Measurements from ENCODE around the gene ASRGL1.
"Not testable (repeated sequence)": the region's sequence is repeated elsewhere in the genome, so short reads cannot be mapped to it uniquely, and the experiment has no call there.

Gene ASRGL1

DNA sequence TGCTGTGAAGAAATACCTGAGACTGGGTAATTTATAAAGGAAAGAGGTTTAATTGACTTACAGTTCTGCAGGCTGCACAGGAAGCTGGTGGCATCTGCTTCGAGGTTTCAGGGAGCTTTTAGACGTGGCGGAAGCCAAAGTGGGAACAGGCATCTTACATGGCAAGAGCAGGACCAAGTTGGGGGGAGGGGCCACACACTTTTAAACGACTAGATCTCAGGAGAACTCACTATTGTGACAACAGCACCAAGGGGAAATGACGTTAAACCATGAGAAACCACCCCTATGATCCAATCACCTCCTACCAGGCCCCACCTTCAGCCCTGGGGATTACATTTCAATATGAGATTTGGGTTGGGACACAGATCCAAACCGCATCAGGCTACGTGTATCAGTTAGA is 27.3 kb upstream of the ASRGL1 start:
- TF ChIP-seq, protein P1, sequence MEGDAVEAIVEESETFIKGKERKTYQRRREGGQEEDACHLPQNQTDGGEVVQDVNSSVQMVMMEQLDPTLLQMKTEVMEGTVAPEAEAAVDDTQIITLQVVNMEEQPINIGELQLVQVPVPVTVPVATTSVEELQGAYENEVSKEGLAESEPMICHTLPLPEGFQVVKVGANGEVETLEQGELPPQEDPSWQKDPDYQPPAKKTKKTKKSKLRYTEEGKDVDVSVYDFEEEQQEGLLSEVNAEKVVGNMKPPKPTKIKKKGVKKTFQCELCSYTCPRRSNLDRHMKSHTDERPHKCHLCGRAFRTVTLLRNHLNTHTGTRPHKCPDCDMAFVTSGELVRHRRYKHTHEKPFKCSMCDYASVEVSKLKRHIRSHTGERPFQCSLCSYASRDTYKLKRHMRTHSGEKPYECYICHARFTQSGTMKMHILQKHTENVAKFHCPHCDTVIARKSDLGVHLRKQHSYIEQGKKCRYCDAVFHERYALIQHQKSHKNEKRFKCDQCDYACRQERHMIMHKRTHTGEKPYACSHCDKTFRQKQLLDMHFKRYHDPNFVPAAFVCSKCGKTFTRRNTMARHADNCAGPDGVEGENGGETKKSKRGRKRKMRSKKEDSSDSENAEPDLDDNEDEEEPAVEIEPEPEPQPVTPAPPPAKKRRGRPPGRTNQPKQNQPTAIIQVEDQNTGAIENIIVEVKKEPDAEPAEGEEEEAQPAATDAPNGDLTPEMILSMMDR (IDR thresholded peaks at IDR 0.05): no peak
- H3K4me1 ChIP-seq (ENCODE audit: control insufficient read depth in 1 of 2, insufficient read depth in 1 of 2, low read depth in 1 of 2, low read length in 1 of 2): peaks cover 6 to 10% of the 10 kb centered on the region in 2 experiments
- no peak overlapping the region for H3K27ac ChIP-seq
- no peaks in the 10 kb centered on the region for H3K9me3 ChIP-seq
- no peaks in the 10 kb centered on the region for H3K36me3 ChIP-seq
- no peak overlapping the region for H3K4me3 ChIP-seq (ENCODE audit: low read depth in 1 of 2, low read length in 1 of 2)
- peaks cover 57% of the 10 kb centered on the region for H3K27me3 ChIP-seq

DNA sequence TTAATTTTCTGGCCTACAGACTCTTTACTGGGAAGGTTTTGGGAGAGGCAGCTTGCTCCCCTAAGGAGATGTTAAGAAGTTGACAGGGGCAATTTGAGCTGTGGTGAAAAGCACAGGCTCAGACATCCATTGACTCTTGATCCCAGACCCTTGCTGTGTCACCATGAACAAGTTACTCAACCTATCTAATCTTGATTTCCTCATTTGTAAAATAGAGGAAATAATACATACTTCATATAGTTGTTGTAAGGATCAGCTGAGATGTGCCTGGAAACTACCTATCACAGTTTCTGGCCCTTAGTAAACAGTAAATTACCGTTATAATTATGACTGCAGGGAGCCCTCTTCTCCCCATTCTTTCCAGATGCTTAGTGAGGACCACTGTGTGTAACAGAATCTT is 21.8 kb upstream of the ASRGL1 start:
- Histone ChIP-seq H3K4me1 (ENCODE audit: control insufficient read depth in 1 of 2, insufficient read depth in 1 of 2, low read depth in 1 of 2, low read length in 1 of 2) (peaks cover 6 to 7% of the 10 kb centered on the region in 2 experiments), H3K27me3 (peaks cover 14% of the 10 kb centered on the region), H3K9me3 (no peaks in the 10 kb centered on the region), H3K4me3 (ENCODE audit: low read depth in 1 of 2, low read length in 1 of 2) (no peak overlapping the region), H3K36me3 (no peaks in the 10 kb centered on the region), H3K27ac (no peak overlapping the region)
- TF ChIP-seq, protein P1 (IDR thresholded peaks at IDR 0.05): no peak

DNA sequence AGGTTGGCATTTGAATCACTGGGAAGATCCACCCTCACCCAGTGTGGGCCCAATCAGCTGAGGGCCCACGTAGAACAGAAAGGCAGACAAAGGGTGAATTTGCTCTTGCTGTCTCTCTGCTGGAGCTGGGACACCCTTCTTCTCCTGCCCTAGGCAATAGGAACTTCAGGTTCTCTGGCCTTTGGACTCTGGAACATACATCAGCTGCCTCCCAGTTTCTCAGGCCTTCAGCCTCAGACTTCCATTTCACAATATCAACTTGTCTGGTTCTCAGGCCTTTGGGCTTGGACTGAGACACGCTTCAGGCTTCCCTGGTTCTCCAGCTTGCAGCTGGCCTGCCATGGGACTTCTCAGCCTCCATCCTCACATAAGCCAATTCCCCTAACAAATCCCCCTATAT is 14.7 kb upstream of the ASRGL1 start:
- Histone ChIP-seq H3K9me3 (no peaks in the 10 kb centered on the region), H3K27me3 (no peaks in the 10 kb centered on the region), H3K36me3 (no peaks in the 10 kb centered on the region), H3K4me1 (ENCODE audit: control insufficient read depth in 1 of 2, insufficient read depth in 1 of 2, low read depth in 1 of 2, low read length in 1 of 2) (peaks cover 11 to 12% of the 10 kb centered on the region in 2 experiments), H3K27ac (no peak overlapping the region), H3K4me3 (ENCODE audit: low read depth in 1 of 2, low read length in 1 of 2) (no peak overlapping the region)
- TF ChIP-seq, protein P1 (IDR thresholded peaks at IDR 0.05): no peak

DNA sequence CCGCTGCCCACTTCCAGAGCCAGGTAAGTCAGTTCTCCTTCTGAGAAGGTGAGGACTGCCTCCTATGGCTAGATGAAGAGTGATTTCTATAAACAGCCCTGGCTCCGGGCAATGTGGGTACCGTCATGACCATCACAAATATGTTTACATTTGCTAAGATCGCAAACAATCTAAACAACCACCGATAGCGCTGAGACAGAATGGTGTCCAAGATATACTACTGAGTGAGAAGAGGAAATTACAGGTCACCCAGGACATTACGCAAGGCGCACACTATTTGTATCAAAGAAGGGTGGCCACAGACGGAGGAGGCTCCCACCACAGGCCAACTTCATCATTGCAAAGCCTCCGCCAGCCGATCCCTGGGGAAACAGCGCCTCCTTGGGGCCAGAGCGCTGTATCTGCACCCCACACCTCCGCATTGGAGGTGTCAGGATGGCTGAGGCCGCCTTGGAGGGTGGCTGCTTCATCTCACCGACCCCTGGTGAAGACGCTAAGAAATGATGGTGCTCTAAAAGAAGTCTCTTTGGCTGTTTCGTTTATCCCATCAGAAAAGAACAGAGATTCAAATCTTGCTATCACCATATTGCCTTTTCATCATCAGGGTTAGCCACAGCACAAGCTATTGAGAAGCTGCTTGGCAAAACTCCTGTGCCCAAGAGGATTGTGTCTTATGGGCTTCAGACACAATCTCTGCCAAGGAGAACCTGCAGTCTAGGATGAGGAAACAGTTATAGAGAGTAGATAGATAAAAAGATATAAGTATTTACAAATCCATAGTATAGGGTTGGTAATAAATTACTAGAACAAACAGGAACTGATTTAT is 12.3 kb upstream of the ASRGL1 start:
- Histone ChIP-seq H3K9me3 (no peaks in the 10 kb centered on the region), H3K27ac (peak overlapping the region; percentile 46), H3K4me3 (ENCODE audit: low read depth in 1 of 2, low read length in 1 of 2) (no peak overlapping the region), H3K4me1 (ENCODE audit: control insufficient read depth in 1 of 2, insufficient read depth in 1 of 2, low read depth in 1 of 2, low read length in 1 of 2) (peaks cover 11 to 16% of the 10 kb centered on the region in 2 experiments), H3K27me3 (no peaks in the 10 kb centered on the region), H3K36me3 (no peaks in the 10 kb centered on the region)
- TF ChIP-seq, protein P1 (IDR thresholded peaks at IDR 0.05): peak; percentile 80

- peaks cover 18 to 24% of the 10 kb centered on the region in 2 experiments for H3K4me1 ChIP-seq (ENCODE audit: control insufficient read depth in 1 of 2, insufficient read depth in 1 of 2, low read depth in 1 of 2, low read length in 1 of 2)
- not testable (repeated sequence) for H3K27me3 ChIP-seq; H3K4me3 ChIP-seq (ENCODE audit: low read depth in 1 of 2, low read length in 1 of 2); H3K9me3 ChIP-seq; H3K36me3 ChIP-seq; H3K27ac ChIP-seq
Observed at GRCh38 chr11:62325781-62326180, 11.5 kb upstream of the ASRGL1 start.

DNA sequence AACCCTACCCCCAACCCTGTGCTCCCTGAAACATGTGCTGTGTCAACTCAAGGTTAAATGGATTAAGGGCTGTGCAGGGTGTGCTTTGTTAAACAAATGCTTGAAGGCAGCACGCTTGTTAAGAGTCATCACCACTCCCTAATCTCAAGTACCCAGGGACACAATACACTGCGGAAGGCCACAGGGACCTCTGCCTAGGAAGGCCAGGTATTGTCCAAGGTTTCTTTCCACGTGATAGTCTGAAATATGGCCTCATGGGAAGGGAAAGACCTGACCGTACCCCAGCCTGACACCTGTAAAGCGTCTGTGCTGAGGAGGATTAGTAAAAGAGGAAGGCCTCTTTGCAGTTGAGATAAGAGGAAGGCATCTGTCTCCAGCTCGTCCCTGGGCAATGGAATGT is 10.5 kb upstream of the ASRGL1 start:
- H3K36me3 ChIP-seq; H3K27ac ChIP-seq; H3K9me3 ChIP-seq; H3K27me3 ChIP-seq; H3K4me3 ChIP-seq (ENCODE audit: low read depth in 1 of 2, low read length in 1 of 2): not testable (repeated sequence)
- H3K4me1 ChIP-seq (ENCODE audit: control insufficient read depth in 1 of 2, insufficient read depth in 1 of 2, low read depth in 1 of 2, low read length in 1 of 2): peaks cover 18 to 27% of the 10 kb centered on the region in 2 experiments

DNA sequence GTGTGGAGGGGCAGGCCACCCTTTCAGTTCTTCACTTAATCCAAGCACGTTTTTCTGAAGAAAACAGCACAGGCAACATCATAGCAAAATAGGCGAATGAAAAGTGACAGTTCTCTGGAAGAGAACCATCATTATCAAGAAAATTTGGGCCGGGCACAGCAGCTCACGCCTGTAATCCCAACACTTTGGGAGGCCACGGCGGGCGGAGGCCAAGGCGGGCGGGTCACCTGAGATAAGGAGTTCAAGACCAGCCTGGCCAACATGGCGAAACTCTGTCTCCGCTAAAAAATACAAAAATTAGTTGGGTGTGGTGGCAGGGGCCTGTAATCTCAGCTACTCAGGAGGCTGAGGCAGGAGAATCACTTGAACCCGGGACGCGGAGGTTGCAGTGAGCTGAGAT is 9.7 kb upstream of the ASRGL1 start:
- not testable (repeated sequence) for H3K36me3 ChIP-seq; H3K27ac ChIP-seq; H3K4me3 ChIP-seq (ENCODE audit: low read depth in 1 of 2, low read length in 1 of 2); H3K9me3 ChIP-seq; H3K27me3 ChIP-seq
- H3K4me1 ChIP-seq (ENCODE audit: control insufficient read depth in 1 of 2, insufficient read depth in 1 of 2, low read depth in 1 of 2, low read length in 1 of 2): peaks cover 18 to 27% of the 10 kb centered on the region in 2 experiments

DNA sequence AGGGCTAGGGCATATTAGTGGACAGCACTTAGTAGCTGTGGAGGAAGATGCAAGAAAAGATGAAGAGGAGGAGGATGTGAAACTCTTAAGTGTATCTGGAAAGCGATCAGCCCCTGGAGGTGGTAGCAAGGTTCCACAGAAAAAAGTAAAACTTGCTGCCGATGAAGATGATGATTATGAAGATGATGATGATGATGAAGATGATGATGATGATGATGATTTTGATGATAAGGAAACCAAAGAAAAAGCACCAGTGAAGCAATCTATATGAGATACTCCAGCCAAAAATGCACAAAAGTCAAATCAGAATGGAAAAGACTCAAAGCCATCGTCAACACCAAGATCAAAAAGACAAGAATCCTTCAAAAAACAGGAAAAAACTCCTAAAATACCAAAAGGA is 6.0 kb upstream of the ASRGL1 start:
- H3K4me3 ChIP-seq (ENCODE audit: low read depth in 1 of 2, low read length in 1 of 2); H3K36me3 ChIP-seq; H3K9me3 ChIP-seq; H3K27ac ChIP-seq; H3K27me3 ChIP-seq: not testable (repeated sequence)
- peaks cover 24 to 38% of the 10 kb centered on the region in 2 experiments for H3K4me1 ChIP-seq (ENCODE audit: control insufficient read depth in 1 of 2, insufficient read depth in 1 of 2, low read depth in 1 of 2, low read length in 1 of 2)
